GM15510 (cell line): ENCODE measurements around the gene MYH10.

ENCODE experiments used
- POLR2A ChIP-seq: IDR thresholded peaks from 3 replicates; pipeline ENCODE4 v1.6.1; 2011; ENCODE audit warnings: borderline replicate concordance; ENCODE audit not compliant: insufficient read length; ENCODE audit errors: extremely low read depth

MYH10 gene

GRCh38 chr17:8552577-8553320 is 77.8 kb downstream of the MYH10 start:
- TF ChIP-seq POLR2A, result no peak

GRCh38 chr17:8542599-8543502 is 87.7 kb downstream of the MYH10 start:
- no peak for TF ChIP-seq POLR2A

- no peak for TF ChIP-seq POLR2A
These were observed 92.8 kb downstream of the MYH10 start for GRCh38 chr17:8537734-8538133.

GRCh38 chr17:8534498-8535188 is 95.9 kb downstream of the MYH10 start:
- TF ChIP-seq POLR2A, result no peak

- TF ChIP-seq POLR2A, result no peak
These were observed 98.5 kb downstream of the MYH10 start for GRCh38 chr17:8532021-8532420.

- TF ChIP-seq POLR2A, result no peak
These were observed 107.9 kb downstream of the MYH10 start for GRCh38 chr17:8522577-8522976.

- TF ChIP-seq POLR2A, result no peak
These were observed 109.5 kb downstream of the MYH10 start for GRCh38 chr17:8520981-8521380.

GRCh38 chr17:8518850-8519249 is 111.7 kb downstream of the MYH10 start:
- no peak for TF ChIP-seq POLR2A

- TF ChIP-seq POLR2A, result no peak
These were observed 112.2 kb downstream of the MYH10 start for GRCh38 chr17:8518326-8518725.

GRCh38 chr17:8514801-8515200 is 115.7 kb downstream of the MYH10 start:
- no peak for TF ChIP-seq POLR2A

- TF ChIP-seq POLR2A, result no peak
These were observed 124.4 kb downstream of the MYH10 start for GRCh38 chr17:8506145-8506544.

GRCh38 chr17:8504460-8505207 is 125.9 kb downstream of the MYH10 start:
- TF ChIP-seq POLR2A, result no peak

GRCh38 chr17:8503807-8504206 is 126.7 kb downstream of the MYH10 start:
- TF ChIP-seq POLR2A, result no peak

- TF ChIP-seq POLR2A, result no peak
These were observed 127.2 kb downstream of the MYH10 start for GRCh38 chr17:8503368-8503767.

- TF ChIP-seq POLR2A, result no peak
These were observed 128.4 kb downstream of the MYH10 start for GRCh38 chr17:8502126-8502525.

- no peak for TF ChIP-seq POLR2A
These were observed 129.9 kb downstream of the MYH10 start for GRCh38 chr17:8500609-8501008.

- no peak for TF ChIP-seq POLR2A
These were observed 130.9 kb downstream of the MYH10 start for GRCh38 chr17:8499614-8500013.
